Measurements from ENCODE around the gene EGFR.

DNA sequence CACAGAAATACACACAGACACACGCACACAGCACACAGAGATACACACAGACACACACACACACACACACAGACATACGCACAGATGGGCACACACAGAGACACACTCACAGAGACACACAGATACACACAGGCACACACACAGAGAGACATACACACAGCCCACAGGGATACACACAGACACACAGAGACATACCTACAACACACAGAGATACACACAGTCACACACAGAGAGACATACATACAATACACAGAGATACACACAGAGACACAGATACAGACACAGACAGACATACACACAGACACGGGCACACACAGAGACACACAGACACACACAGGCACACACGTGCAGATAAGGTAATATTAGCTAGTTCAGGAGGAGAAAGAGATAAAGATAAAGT, 76.9 kb downstream of the EGFR start:
- no peak for TF ChIP-seq POLR2AphosphoS5 (IDR thresholded peaks at IDR 0.05; ENCODE audit: insufficient read depth, low read depth, low read length)
- TF ChIP-seq, protein P1, sequence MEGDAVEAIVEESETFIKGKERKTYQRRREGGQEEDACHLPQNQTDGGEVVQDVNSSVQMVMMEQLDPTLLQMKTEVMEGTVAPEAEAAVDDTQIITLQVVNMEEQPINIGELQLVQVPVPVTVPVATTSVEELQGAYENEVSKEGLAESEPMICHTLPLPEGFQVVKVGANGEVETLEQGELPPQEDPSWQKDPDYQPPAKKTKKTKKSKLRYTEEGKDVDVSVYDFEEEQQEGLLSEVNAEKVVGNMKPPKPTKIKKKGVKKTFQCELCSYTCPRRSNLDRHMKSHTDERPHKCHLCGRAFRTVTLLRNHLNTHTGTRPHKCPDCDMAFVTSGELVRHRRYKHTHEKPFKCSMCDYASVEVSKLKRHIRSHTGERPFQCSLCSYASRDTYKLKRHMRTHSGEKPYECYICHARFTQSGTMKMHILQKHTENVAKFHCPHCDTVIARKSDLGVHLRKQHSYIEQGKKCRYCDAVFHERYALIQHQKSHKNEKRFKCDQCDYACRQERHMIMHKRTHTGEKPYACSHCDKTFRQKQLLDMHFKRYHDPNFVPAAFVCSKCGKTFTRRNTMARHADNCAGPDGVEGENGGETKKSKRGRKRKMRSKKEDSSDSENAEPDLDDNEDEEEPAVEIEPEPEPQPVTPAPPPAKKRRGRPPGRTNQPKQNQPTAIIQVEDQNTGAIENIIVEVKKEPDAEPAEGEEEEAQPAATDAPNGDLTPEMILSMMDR (IDR thresholded peaks at IDR 0.05; ENCODE audit: extremely low read depth in 1 of 2, insufficient read depth in 1 of 2, low read depth in 1 of 2, low read length in 2 of 2) = no peak
- TF ChIP-seq EZH2 (IDR thresholded peaks at IDR 0.05; ENCODE audit: borderline replicate concordance, low read depth, low read length, severe bottlenecking) = no peak
- no peak for TF ChIP-seq POLR2A (IDR thresholded peaks at IDR 0.05; ENCODE audit: low read depth, low read length)
- TF ChIP-seq, protein P2, sequence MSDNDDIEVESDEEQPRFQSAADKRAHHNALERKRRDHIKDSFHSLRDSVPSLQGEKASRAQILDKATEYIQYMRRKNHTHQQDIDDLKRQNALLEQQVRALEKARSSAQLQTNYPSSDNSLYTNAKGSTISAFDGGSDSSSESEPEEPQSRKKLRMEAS (IDR thresholded peaks at IDR 0.05; ENCODE audit: insufficient read depth, insufficient read length) = no peak
- no peak for TF ChIP-seq JUN (IDR thresholded peaks at IDR 0.05; ENCODE audit: borderline replicate concordance, insufficient read depth, insufficient read length, low read depth)
- no peak for TF ChIP-seq MYC (IDR thresholded peaks at IDR 0.05; ENCODE audit: low read depth, low read length)

All from endothelial cell of umbilical vein (primary cell).